ENCODE measurements around the gene ZNF3. TPM values are rescaled to one million over a fixed set of nuclear protein-coding genes. Genes with fewer than 3 reads are reported as not detected.

ZNF3 gene
- total and polyA plus RNA-seq, 9 of the 15 experiments (the other 6 are each of a cell fraction or from before 2014, with no cell fraction given): 30.0 to 64.9 (median 51.5) TPM

DNA sequence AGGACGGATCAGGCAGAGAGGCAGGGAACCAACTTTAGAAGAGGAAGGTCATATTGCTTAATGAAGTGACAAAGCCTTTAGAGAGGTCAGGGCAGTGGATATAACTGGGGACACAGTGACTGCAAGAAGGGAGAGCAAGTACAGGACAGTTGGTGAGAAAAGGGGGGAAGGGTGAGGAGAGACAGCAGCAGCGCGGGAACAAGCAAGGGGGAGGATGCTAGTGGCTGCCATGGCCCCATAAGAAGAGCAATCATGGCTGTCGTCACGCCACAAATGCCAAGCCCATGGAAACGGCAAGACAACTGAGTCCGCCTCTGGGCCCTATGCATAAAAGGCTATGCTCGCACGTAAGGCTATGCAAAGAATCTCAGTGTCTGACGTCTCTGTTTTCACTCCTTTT lies 9.1 kb downstream of the ZNF3 start (continued):
- TF ChIP-seq, protein P1, sequence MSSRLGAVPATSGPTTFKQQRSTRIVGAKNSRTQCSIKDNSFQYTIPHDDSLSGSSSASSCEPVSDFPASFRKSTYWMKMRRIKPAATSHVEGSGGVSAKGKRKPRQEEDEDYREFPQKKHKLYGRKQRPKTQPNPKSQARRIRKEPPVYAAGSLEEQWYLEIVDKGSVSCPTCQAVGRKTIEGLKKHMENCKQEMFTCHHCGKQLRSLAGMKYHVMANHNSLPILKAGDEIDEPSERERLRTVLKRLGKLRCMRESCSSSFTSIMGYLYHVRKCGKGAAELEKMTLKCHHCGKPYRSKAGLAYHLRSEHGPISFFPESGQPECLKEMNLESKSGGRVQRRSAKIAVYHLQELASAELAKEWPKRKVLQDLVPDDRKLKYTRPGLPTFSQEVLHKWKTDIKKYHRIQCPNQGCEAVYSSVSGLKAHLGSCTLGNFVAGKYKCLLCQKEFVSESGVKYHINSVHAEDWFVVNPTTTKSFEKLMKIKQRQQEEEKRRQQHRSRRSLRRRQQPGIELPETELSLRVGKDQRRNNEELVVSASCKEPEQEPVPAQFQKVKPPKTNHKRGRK (tag; IDR thresholded peaks at IDR 0.05): no peak
- no peak for TF ChIP-seq ZNF445 (CRISPR knock-in tag; IDR thresholded peaks at IDR 0.05; ENCODE audit: low read depth)
- TF ChIP-seq, protein P2, sequence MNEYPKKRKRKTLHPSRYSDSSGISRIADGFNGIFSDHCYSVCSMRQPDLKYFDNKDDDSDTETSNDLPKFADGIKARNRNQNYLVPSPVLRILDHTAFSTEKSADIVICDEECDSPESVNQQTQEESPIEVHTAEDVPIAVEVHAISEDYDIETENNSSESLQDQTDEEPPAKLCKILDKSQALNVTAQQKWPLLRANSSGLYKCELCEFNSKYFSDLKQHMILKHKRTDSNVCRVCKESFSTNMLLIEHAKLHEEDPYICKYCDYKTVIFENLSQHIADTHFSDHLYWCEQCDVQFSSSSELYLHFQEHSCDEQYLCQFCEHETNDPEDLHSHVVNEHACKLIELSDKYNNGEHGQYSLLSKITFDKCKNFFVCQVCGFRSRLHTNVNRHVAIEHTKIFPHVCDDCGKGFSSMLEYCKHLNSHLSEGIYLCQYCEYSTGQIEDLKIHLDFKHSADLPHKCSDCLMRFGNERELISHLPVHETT (CRISPR knock-in tag; conservative IDR thresholded peaks at IDR 0.05 in 1 of 2, IDR thresholded peaks at IDR 0.05 in 1 of 2): no peak
- no peak for TF ChIP-seq SREBF2 (CRISPR knock-in tag; IDR thresholded peaks at IDR 0.05)
- TF ChIP-seq ZBTB34 (CRISPR knock-in tag; IDR thresholded peaks at IDR 0.05): no peak
